OCI-LY3 (cell line): ENCODE measurements around the gene PLCB4.

Experiments used
- EZH2phosphoT487 ChIP-seq: fragments of 200-600 bp; shearing (Covaris generic); IDR thresholded peaks from 2 replicates; pipeline ENCODE4 v1.6.1; 2018; ENCODE audit warnings: antibody characterized with exemption, mixed run types, low read depth
- TF ChIP-seq, protein P1 (sequence below): fragments of 200-600, 300-600 bp; sonication (generic); IDR thresholded peaks from 2 replicates; pipeline ENCODE4 v1.5.1; 2014; ENCODE audit warnings: antibody characterized with exemption, low read length, low read depth

DNA sequence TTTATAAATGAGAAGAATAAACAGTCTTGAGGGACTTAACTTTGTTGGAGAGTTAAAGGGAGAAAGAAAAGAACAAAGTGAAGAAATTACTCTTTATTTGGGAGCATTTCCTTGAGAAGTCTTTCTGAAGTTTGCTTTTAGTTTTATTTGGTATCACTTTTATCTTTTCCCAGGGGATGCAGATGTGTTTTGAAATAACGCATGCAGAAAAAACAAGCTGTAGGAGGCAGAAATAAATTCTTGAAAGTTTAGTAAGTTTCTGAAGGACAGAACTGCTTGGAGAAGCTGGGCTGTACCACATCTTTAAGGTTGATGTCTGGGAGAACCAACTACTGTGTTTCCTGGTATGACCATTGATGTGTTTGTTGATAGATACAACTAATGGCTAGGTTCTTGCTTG lies 75.0 kb downstream of the PLCB4 start:
- TF ChIP-seq, protein P1, sequence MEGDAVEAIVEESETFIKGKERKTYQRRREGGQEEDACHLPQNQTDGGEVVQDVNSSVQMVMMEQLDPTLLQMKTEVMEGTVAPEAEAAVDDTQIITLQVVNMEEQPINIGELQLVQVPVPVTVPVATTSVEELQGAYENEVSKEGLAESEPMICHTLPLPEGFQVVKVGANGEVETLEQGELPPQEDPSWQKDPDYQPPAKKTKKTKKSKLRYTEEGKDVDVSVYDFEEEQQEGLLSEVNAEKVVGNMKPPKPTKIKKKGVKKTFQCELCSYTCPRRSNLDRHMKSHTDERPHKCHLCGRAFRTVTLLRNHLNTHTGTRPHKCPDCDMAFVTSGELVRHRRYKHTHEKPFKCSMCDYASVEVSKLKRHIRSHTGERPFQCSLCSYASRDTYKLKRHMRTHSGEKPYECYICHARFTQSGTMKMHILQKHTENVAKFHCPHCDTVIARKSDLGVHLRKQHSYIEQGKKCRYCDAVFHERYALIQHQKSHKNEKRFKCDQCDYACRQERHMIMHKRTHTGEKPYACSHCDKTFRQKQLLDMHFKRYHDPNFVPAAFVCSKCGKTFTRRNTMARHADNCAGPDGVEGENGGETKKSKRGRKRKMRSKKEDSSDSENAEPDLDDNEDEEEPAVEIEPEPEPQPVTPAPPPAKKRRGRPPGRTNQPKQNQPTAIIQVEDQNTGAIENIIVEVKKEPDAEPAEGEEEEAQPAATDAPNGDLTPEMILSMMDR, result no peak
- no peak for TF ChIP-seq EZH2phosphoT487
